Measurements from ENCODE around the gene FRAT2.

DNA sequence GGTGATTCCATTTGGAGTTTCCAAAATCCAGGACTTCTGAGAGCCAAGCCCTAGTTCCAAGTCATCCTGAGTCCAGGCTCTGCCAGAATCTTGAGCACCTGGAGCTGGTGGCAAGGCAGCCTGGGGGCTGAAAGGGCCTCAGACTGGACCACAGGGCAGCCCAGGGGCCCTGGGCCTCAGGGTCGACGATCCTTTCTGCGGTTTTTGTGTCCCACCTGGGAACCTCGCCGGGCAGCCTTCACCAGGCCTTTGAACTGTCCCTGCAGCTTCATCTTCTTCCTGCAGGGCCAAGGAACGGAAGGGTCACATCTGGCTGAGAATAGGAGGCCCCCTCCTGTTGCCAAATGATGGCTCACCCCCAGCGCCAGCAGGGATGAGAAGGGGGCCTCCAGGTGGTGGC, 22.4 kb upstream of the FRAT2 start:
- TF ChIP-seq, protein P1, sequence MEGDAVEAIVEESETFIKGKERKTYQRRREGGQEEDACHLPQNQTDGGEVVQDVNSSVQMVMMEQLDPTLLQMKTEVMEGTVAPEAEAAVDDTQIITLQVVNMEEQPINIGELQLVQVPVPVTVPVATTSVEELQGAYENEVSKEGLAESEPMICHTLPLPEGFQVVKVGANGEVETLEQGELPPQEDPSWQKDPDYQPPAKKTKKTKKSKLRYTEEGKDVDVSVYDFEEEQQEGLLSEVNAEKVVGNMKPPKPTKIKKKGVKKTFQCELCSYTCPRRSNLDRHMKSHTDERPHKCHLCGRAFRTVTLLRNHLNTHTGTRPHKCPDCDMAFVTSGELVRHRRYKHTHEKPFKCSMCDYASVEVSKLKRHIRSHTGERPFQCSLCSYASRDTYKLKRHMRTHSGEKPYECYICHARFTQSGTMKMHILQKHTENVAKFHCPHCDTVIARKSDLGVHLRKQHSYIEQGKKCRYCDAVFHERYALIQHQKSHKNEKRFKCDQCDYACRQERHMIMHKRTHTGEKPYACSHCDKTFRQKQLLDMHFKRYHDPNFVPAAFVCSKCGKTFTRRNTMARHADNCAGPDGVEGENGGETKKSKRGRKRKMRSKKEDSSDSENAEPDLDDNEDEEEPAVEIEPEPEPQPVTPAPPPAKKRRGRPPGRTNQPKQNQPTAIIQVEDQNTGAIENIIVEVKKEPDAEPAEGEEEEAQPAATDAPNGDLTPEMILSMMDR (IDR thresholded peaks at IDR 0.05) = no peak
- TF ChIP-seq POLR2A (IDR thresholded peaks at IDR 0.05) = no peak

Measured in thyroid gland (tissue), 4 donors.